ENCODE measurements around the gene AMER3.
A peak's percentile ranks its signal among the peaks of the same experiment; 100 is the strongest.

The AMER3 gene

GRCh38 chr2:130724455-130724854 lies 30.9 kb upstream of the AMER3 start:
- no peak for DNase-seq (ENCODE audit: low read depth in 1 of 2, low spot score in 1 of 2)
- peaks cover 28% of the 10 kb centered on the region for H3K27me3 ChIP-seq (ENCODE audit: insufficient read depth, poor library complexity, severe bottlenecking)
- H3K27ac ChIP-seq (replicated peaks): no peak overlapping the region
- TF ChIP-seq, protein P1, sequence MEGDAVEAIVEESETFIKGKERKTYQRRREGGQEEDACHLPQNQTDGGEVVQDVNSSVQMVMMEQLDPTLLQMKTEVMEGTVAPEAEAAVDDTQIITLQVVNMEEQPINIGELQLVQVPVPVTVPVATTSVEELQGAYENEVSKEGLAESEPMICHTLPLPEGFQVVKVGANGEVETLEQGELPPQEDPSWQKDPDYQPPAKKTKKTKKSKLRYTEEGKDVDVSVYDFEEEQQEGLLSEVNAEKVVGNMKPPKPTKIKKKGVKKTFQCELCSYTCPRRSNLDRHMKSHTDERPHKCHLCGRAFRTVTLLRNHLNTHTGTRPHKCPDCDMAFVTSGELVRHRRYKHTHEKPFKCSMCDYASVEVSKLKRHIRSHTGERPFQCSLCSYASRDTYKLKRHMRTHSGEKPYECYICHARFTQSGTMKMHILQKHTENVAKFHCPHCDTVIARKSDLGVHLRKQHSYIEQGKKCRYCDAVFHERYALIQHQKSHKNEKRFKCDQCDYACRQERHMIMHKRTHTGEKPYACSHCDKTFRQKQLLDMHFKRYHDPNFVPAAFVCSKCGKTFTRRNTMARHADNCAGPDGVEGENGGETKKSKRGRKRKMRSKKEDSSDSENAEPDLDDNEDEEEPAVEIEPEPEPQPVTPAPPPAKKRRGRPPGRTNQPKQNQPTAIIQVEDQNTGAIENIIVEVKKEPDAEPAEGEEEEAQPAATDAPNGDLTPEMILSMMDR (IDR thresholded peaks at IDR 0.05; ENCODE audit: insufficient read depth, low read length): no peak
- TF ChIP-seq SPI1 (IDR thresholded peaks at IDR 0.05; ENCODE audit: borderline replicate concordance, low read depth): no peak
- TF ChIP-seq, protein P2, sequence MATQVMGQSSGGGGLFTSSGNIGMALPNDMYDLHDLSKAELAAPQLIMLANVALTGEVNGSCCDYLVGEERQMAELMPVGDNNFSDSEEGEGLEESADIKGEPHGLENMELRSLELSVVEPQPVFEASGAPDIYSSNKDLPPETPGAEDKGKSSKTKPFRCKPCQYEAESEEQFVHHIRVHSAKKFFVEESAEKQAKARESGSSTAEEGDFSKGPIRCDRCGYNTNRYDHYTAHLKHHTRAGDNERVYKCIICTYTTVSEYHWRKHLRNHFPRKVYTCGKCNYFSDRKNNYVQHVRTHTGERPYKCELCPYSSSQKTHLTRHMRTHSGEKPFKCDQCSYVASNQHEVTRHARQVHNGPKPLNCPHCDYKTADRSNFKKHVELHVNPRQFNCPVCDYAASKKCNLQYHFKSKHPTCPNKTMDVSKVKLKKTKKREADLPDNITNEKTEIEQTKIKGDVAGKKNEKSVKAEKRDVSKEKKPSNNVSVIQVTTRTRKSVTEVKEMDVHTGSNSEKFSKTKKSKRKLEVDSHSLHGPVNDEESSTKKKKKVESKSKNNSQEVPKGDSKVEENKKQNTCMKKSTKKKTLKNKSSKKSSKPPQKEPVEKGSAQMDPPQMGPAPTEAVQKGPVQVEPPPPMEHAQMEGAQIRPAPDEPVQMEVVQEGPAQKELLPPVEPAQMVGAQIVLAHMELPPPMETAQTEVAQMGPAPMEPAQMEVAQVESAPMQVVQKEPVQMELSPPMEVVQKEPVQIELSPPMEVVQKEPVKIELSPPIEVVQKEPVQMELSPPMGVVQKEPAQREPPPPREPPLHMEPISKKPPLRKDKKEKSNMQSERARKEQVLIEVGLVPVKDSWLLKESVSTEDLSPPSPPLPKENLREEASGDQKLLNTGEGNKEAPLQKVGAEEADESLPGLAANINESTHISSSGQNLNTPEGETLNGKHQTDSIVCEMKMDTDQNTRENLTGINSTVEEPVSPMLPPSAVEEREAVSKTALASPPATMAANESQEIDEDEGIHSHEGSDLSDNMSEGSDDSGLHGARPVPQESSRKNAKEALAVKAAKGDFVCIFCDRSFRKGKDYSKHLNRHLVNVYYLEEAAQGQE (IDR thresholded peaks at IDR 0.05; ENCODE audit: insufficient replicate concordance, low read depth): no peak
- TF ChIP-seq GABPA (IDR thresholded peaks at IDR 0.05; ENCODE audit: low read depth): no peak
- TF ChIP-seq POLR2AphosphoS5 (IDR thresholded peaks at IDR 0.05; ENCODE audit: low read depth): no peak
- H3K4me3 ChIP-seq (replicated peaks; ENCODE audit: insufficient read depth, low read length): no peak overlapping the region

DNA sequence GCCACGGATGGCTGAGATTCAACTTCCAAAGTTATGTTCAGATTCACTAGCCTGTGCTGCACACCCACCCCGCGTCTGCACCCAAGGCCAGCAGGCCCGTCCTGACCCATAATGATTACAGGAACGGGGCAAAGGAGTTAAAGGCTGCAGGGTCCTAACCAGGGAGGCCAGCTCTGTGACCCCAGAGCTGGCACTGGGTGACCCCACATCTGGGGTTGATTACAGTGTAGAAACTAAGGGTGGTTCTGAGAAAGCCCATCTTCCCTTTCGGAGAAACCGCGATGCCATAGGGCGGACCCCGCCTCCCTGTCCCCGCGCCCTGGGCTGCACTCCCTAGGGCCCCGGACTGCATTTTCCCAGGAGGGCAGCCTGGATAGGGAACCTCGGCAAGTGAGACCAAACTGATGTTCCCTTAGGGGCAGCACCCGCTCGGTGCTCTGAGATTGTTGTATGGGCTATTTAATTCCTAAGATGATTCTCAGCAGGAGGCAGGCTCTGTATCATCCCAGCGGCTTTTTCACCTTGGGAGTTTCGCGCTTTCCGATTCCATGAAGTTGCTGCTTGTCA lies 28.6 kb upstream of the AMER3 start:
- no peak for DNase-seq (ENCODE audit: low read depth in 1 of 2, low spot score in 1 of 2)
- Histone ChIP-seq H3K27me3 (ENCODE audit: insufficient read depth, poor library complexity, severe bottlenecking) (peaks cover 30% of the 10 kb centered on the region), H3K4me3 (replicated peaks; ENCODE audit: insufficient read depth, low read length) (no peak overlapping the region), H3K27ac (replicated peaks) (no peak overlapping the region)
- TF ChIP-seq, protein P2 (IDR thresholded peaks at IDR 0.05; ENCODE audit: insufficient replicate concordance, low read depth): no peak
- TF ChIP-seq POLR2AphosphoS5 (IDR thresholded peaks at IDR 0.05; ENCODE audit: low read depth) (no peak), SPI1 (IDR thresholded peaks at IDR 0.05; ENCODE audit: borderline replicate concordance, low read depth) (no peak), GABPA (IDR thresholded peaks at IDR 0.05; ENCODE audit: low read depth) (no peak)
- TF ChIP-seq, protein P1 (IDR thresholded peaks at IDR 0.05; ENCODE audit: insufficient read depth, low read length): no peak

DNA sequence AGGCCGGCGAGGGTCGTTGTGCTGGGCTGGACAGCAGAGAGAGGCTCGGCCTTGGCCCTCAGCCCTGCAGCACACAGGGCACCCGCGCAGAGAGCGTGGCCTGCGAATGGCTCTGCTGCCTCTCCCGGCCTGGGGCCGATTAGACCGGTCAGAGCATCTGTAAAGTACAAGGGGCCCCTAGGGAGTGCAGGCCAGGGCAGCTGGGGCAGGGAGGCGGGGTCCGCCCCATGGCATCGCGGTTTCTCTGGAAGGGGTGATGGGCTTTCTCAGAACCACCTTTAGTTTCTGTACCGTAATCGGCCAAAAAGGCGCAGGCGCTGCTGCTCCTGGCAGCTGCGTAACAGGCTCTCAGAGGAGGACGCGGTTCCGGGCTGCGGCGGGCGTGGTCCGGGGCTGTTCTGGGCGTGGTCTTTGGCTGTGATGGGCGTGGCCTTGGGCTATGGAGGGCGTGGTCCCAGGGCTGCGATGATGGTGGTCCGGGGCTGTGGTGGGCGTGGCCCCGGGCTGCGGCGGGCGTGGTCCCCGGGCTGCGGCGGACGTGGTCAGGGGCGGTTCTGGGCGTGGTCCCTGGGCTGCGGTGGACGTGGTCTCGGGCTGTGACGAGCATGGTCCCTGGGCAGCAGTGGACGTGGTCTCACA lies 27.9 kb upstream of the AMER3 start:
- no peak overlapping the region for H3K27ac ChIP-seq (replicated peaks)
- TF ChIP-seq, protein P2 (IDR thresholded peaks at IDR 0.05; ENCODE audit: insufficient replicate concordance, low read depth): no peak
- TF ChIP-seq SPI1 (IDR thresholded peaks at IDR 0.05; ENCODE audit: borderline replicate concordance, low read depth) (no peak), GABPA (IDR thresholded peaks at IDR 0.05; ENCODE audit: low read depth) (no peak), POLR2AphosphoS5 (IDR thresholded peaks at IDR 0.05; ENCODE audit: low read depth) (no peak)
- TF ChIP-seq, protein P1 (IDR thresholded peaks at IDR 0.05; ENCODE audit: insufficient read depth, low read length): no peak
- DNase-seq (ENCODE audit: low read depth in 1 of 2, low spot score in 1 of 2): peak in 1 of 2 experiments; percentile 11
- H3K4me3 ChIP-seq (replicated peaks; ENCODE audit: insufficient read depth, low read length): peak overlapping the region; percentile 29
- H3K27me3 ChIP-seq (ENCODE audit: insufficient read depth, poor library complexity, severe bottlenecking): peaks cover 30% of the 10 kb centered on the region

All from HL-60 (cell line).